ENCODE data around the gene NXPH1. TPM values are rescaled to one million over a fixed set of nuclear protein-coding genes. Genes with fewer than 3 reads are reported as not detected.

NXPH1 gene
- total RNA-seq, 1 donor from 2014 or later, result not detected

GRCh38 chr7:8781166-8781565, 347.8 kb downstream of the NXPH1 start:
- Histone ChIP-seq H3K27me3 (ENCODE audit: control insufficient read depth, insufficient read depth, low read length) (no peaks in the 10 kb centered on the region), H3K4me3 (ENCODE audit: low read depth, low read length) (no peak overlapping the region), H3K36me3 (ENCODE audit: control insufficient read depth, insufficient read depth, low read length) (no peaks in the 10 kb centered on the region)
- TF ChIP-seq CTCF (IDR thresholded peaks at IDR 0.05; ENCODE audit: insufficient read depth, low read length, severe bottlenecking), result no peak
- FAIRE-seq (no peak), DNase-seq (ENCODE audit: low read depth) (no peak)

GRCh38 chr7:8783229-8783628, 349.8 kb downstream of the NXPH1 start:
- H3K4me3 ChIP-seq (ENCODE audit: low read depth, low read length), result no peak overlapping the region
- no peak for DNase-seq (ENCODE audit: low read depth)
- no peak for TF ChIP-seq CTCF (IDR thresholded peaks at IDR 0.05; ENCODE audit: insufficient read depth, low read length, severe bottlenecking)
- H3K27me3 ChIP-seq (ENCODE audit: control insufficient read depth, insufficient read depth, low read length), result no peaks in the 10 kb centered on the region
- H3K36me3 ChIP-seq (ENCODE audit: control insufficient read depth, insufficient read depth, low read length), result no peaks in the 10 kb centered on the region
- no peak for FAIRE-seq

- no peaks in the 10 kb centered on the region for H3K36me3 ChIP-seq (ENCODE audit: control insufficient read depth, insufficient read depth, low read length)
- FAIRE-seq (no peak), DNase-seq (ENCODE audit: low read depth) (no peak)
- H3K4me3 ChIP-seq (ENCODE audit: low read depth, low read length), result no peak overlapping the region
- TF ChIP-seq CTCF (IDR thresholded peaks at IDR 0.05; ENCODE audit: insufficient read depth, low read length, severe bottlenecking), result no peak
- no peaks in the 10 kb centered on the region for H3K27me3 ChIP-seq (ENCODE audit: control insufficient read depth, insufficient read depth, low read length)
Measured at GRCh38 chr7:8785081-8785480, 351.7 kb downstream of the NXPH1 start.

- TF ChIP-seq CTCF (IDR thresholded peaks at IDR 0.05; ENCODE audit: insufficient read depth, low read length, severe bottlenecking), result no peak
- FAIRE-seq (no peak), DNase-seq (ENCODE audit: low read depth) (no peak)
- H3K27me3 ChIP-seq (ENCODE audit: control insufficient read depth, insufficient read depth, low read length), result no peaks in the 10 kb centered on the region
- no peaks in the 10 kb centered on the region for H3K36me3 ChIP-seq (ENCODE audit: control insufficient read depth, insufficient read depth, low read length)
- H3K4me3 ChIP-seq (ENCODE audit: low read depth, low read length), result no peak overlapping the region
Measured at GRCh38 chr7:8800986-8801385, 367.6 kb downstream of the NXPH1 start.

Other genes with a start within 250 kb of the NXPH1 start
- gene ICA1, start 171.4 kb upstream of the NXPH1 start, total RNA-seq, result 10.5 and 14.8 TPM in 2 replicates

All from bronchial epithelial cell (primary cell).